WTC11 (cell line): Measurements from ENCODE around the gene IGSF23. TPM values are rescaled to one million over a fixed set of nuclear protein-coding genes. Genes with fewer than 3 reads are reported as not detected.

Experiments used
- ATAC-seq: fragments of 200-7000 bp; cut with Tn5 transposase; 2 replicates; pipeline ENCODE4 v1.10.0; 2021; ENCODE audit warnings: mild to moderate bottlenecking, moderate library complexity
- CTCF ChIA-PET: fragments of 300-600 bp; sonication (Branson Sonifier 250); formaldehyde crosslinking; loops from one replicate; lab custom pipeline; 2021; ENCODE audit warnings: antibody characterized with exemption; lab: Charles Lee
- POLR2A ChIA-PET: fragments of 350-600 bp; sonication (Branson Sonifier 250); formaldehyde crosslinking; loops from one replicate; lab custom pipeline; 2021; ENCODE audit warnings: antibody characterized with exemption; lab: Charles Lee
- DNase-seq: peaks from one replicate; pipeline ENCODE4 v3.0.0; 2021; ENCODE audit warnings: low spot score
- H3K27ac Mint-ChIP-seq: 2 replicates; pipeline ENCODE4 v1.8.0; 2021; ENCODE audit warnings: mixed read lengths
- H3K27me3 Mint-ChIP-seq: 2 replicates; pipeline ENCODE4 v1.8.0; 2021; ENCODE audit warnings: low read depth, mild to moderate bottlenecking, moderate library complexity, mixed read lengths
- H3K36me3 Mint-ChIP-seq: 2 replicates; pipeline ENCODE4 v1.8.0; 2021; ENCODE audit warnings: mixed read lengths
- H3K4me1 Mint-ChIP-seq: 2 replicates; pipeline ENCODE4 v1.8.0; 2022; ENCODE audit warnings: mixed read lengths
- H3K4me3 Mint-ChIP-seq: 2 replicates; pipeline ENCODE4 v1.8.0; 2021; ENCODE audit warnings: mild to moderate bottlenecking, moderate library complexity, mixed read lengths
- H3K9me3 Mint-ChIP-seq: 2 replicates; pipeline ENCODE4 v1.8.0; 2021; ENCODE audit warnings: mixed read lengths
- AFF4 ChIP-seq: sonication (generic); formaldehyde crosslinking; IDR thresholded peaks from 2 replicates; pipeline ENCODE4 v1.8.1; 2023; ENCODE audit warnings: mild to moderate bottlenecking, missing genetic modification reagents, borderline replicate concordance
- CDX4 ChIP-seq: fragments of 250-450 bp; sonication (Bioruptor Pico); IDR thresholded peaks from 2 replicates; pipeline ENCODE4 v1.9.0; 2021; ENCODE audit warnings: moderate library complexity, mild to moderate bottlenecking, inconsistent platforms, borderline replicate concordance
- CREM ChIP-seq: sonication (generic); formaldehyde crosslinking; IDR thresholded peaks from 2 replicates; pipeline ENCODE4 v1.8.1; 2022; ENCODE audit warnings: mild to moderate bottlenecking, missing genetic modification reagents, moderate library complexity
- CTCF ChIP-seq: fragments of 200-600 bp; IDR thresholded peaks from 2 replicates; pipeline ENCODE4 v1.8.0; 2022; ENCODE audit warnings: antibody characterized with exemption
- ETV6 ChIP-seq: sonication (generic); formaldehyde crosslinking; IDR thresholded peaks from 2 replicates; pipeline ENCODE4 v1.8.1; 2022; ENCODE audit warnings: mild to moderate bottlenecking, missing genetic modification reagents
- GTF2I ChIP-seq: fragments of 250-450 bp; sonication (Bioruptor Pico); conservative IDR thresholded peaks from 2 replicates; pipeline ENCODE4 v1.4.0; 2021; ENCODE audit warnings: mild to moderate bottlenecking
- MLX ChIP-seq: sonication (generic); formaldehyde crosslinking; IDR thresholded peaks from 2 replicates; pipeline ENCODE4 v1.8.1; 2023; ENCODE audit warnings: mild to moderate bottlenecking, missing genetic modification reagents, moderate library complexity
- NFATC4 ChIP-seq: fragments of 250-450 bp; sonication (Bioruptor Pico); IDR thresholded peaks from 2 replicates; pipeline ENCODE4 v1.9.0; 2021; ENCODE audit warnings: mild to moderate bottlenecking
- NFE2L1 ChIP-seq: sonication (generic); formaldehyde crosslinking; IDR thresholded peaks from 2 replicates; pipeline ENCODE4 v1.8.1; 2023; ENCODE audit warnings: missing genetic modification reagents
- OVOL2 ChIP-seq: fragments of 250-450 bp; sonication (Bioruptor Pico); IDR thresholded peaks from 2 replicates; pipeline ENCODE4 v1.9.0; 2021; ENCODE audit warnings: mild to moderate bottlenecking, borderline replicate concordance
- PREB ChIP-seq: sonication (generic); formaldehyde crosslinking; IDR thresholded peaks from 2 replicates; pipeline ENCODE4 v1.8.1; 2022; ENCODE audit warnings: mild to moderate bottlenecking, missing genetic modification reagents, moderate library complexity, borderline replicate concordance
- TCF7 ChIP-seq: sonication (generic); formaldehyde crosslinking; IDR thresholded peaks from 2 replicates; pipeline ENCODE4 v1.8.0; 2022; ENCODE audit warnings: mild to moderate bottlenecking, low read depth, missing genetic modification reagents, moderate library complexity
- TEAD1 ChIP-seq: sonication (generic); formaldehyde crosslinking; IDR thresholded peaks from 2 replicates; pipeline ENCODE4 v1.8.0; 2022; ENCODE audit warnings: mild to moderate bottlenecking, missing genetic modification reagents
- TEAD4 ChIP-seq: sonication (generic); formaldehyde crosslinking; IDR thresholded peaks from 2 replicates; pipeline ENCODE4 v1.8.0; 2022; ENCODE audit warnings: mild to moderate bottlenecking, missing genetic modification reagents
- ZNF317 ChIP-seq: sonication (generic); formaldehyde crosslinking; IDR thresholded peaks from 2 replicates; pipeline ENCODE4 v1.8.1; 2023; ENCODE audit warnings: low read depth, mild to moderate bottlenecking, moderate library complexity, missing genetic modification reagents, borderline replicate concordance
- ZNF416 ChIP-seq: fragments of 250-450 bp; sonication (Bioruptor Pico); IDR thresholded peaks from 2 replicates; pipeline ENCODE4 v1.9.0; 2021; ENCODE audit warnings: mild to moderate bottlenecking, inconsistent platforms
- ZNF512 ChIP-seq: sonication (generic); formaldehyde crosslinking; IDR thresholded peaks from 2 replicates; pipeline ENCODE4 v1.8.1; 2022; ENCODE audit warnings: missing genetic modification reagents, borderline replicate concordance
- ZSCAN18 ChIP-seq: fragments of 250-450 bp; sonication (Bioruptor Pico); IDR thresholded peaks from 2 replicates; pipeline ENCODE4 v2.1.2; 2022; ENCODE audit warnings: mild to moderate bottlenecking, moderate library complexity
- total RNA-seq: library from RNA; stranded (reverse); gene quantifications from 3 replicates; pipeline ENCODE4 v1.2.3, GENCODE V29; 2021

IGSF23 gene
- total RNA-seq, 1 experiment from 2014 or later, result not detected

- H3K27me3 Mint-ChIP-seq, result peaks cover 15% of the 10 kb centered on the region
- H3K36me3 Mint-ChIP-seq, result peaks cover 9% of the 10 kb centered on the region
- peaks cover 19% of the 10 kb centered on the region for H3K9me3 Mint-ChIP-seq
- DNase-seq (no peak), ATAC-seq (no peak)
- ChIA-PET POLR2A (no interaction called here), CTCF (interaction anchor here (0.6 to 3.0 kb wide), 4 partner anchors 10 to 76 kb away, joined by 3 to 13 read pairs (median 5); no protein-coding TSS in a partner anchor)
- no peak overlapping the region for H3K4me3 Mint-ChIP-seq
- no peak for TF ChIP-seq PREB
- no peak for TF ChIP-seq CREM (CRISPR knock-in tag)
- no peak for TF ChIP-seq ZNF317 (CRISPR knock-in tag)
- no peak for TF ChIP-seq CDX4 (CRISPR knock-in tag)
- TF ChIP-seq TEAD4 (CRISPR knock-in tag), result no peak
- no peak for TF ChIP-seq GTF2I (CRISPR knock-in tag)
- no peak overlapping the region for H3K27ac Mint-ChIP-seq
- peaks cover 7% of the 10 kb centered on the region for H3K4me1 Mint-ChIP-seq
These were observed 32.1 kb upstream of the IGSF23 start for GRCh38 chr19:44581288-44581687.

GRCh38 chr19:44582581-44583265 is 30.6 kb upstream of the IGSF23 start:
- Mint-ChIP-seq H3K9me3 (peaks cover 28% of the 10 kb centered on the region), H3K27ac (no peak overlapping the region), H3K27me3 (peaks cover 15% of the 10 kb centered on the region), H3K4me3 (no peak overlapping the region), H3K36me3 (peaks cover 12% of the 10 kb centered on the region), H3K4me1 (peaks cover 3% of the 10 kb centered on the region)
- POLR2A ChIA-PET, result interaction anchor here (0.6 kb wide), 2 partner anchors 141 to 416 kb away, joined by 3 to 6 read pairs; no protein-coding TSS in a partner anchor
- TF ChIP-seq ZNF416 (CRISPR knock-in tag) (0 out of 2 replicates have a peak, but pooled peaks have one; percentile 20), ZNF317 (CRISPR knock-in tag) (no peak), CTCF (peak; percentile 85), OVOL2 (CRISPR knock-in tag) (no peak), NFE2L1 (CRISPR knock-in tag) (no peak), ZNF512 (CRISPR knock-in tag) (peak; percentile 99)
- CTCF ChIA-PET, result interaction anchor here (0.6 to 3.3 kb wide), 40 partner anchors 9 to 1165 kb away, joined by 3 to 79 read pairs (median 4); partner anchors contain the start of genes CBLC, CEACAM20, IGSF23 and PVR
- ATAC-seq, result peak; percentile 93
- peak; percentile 86 for DNase-seq

- peaks cover 25% of the 10 kb centered on the region for H3K9me3 Mint-ChIP-seq
- POLR2A ChIA-PET, result no interaction called here
- peaks cover 15% of the 10 kb centered on the region for H3K27me3 Mint-ChIP-seq
- no peak overlapping the region for H3K4me3 Mint-ChIP-seq
- peaks cover 12% of the 10 kb centered on the region for H3K36me3 Mint-ChIP-seq
- ATAC-seq (no peak), DNase-seq (no peak)
- H3K4me1 Mint-ChIP-seq, result peaks cover under 1% of the 10 kb centered on the region; the same call in 1 of the 2 replicates
- no peak overlapping the region for H3K27ac Mint-ChIP-seq
- CTCF ChIA-PET, result interaction anchor here (1.9 to 3.3 kb wide), 5 partner anchors 9 to 71 kb away, joined by 5 to 79 read pairs (median 9); no protein-coding TSS in a partner anchor
- TF ChIP-seq ZSCAN18 (CRISPR knock-in tag) (no peak), TCF7 (CRISPR knock-in tag) (no peak), MLX (CRISPR knock-in tag) (no peak), TEAD1 (CRISPR knock-in tag) (no peak), AFF4 (CRISPR knock-in tag) (no peak), NFATC4 (no peak), ETV6 (no peak)
These were observed 27.8 kb upstream of the IGSF23 start for GRCh38 chr19:44585371-44586133.
